NCI-H2107 (cell line): ENCODE measurements around the gene NRSN2.

ENCODE experiments used
- DNase-seq: peaks from one replicate; lab custom pipeline; 2025; lab: John Stamatoyannopoulos, UW

Gene NRSN2

GRCh38 chr20:346640-347316 is at the start of gene NRSN2:
Gene NRSN2, plus strand, starts transcription at chr20:347111. Its CDS starts 2,533 bp downstream, at chr20:349644.
- no peak for DNase-seq

GRCh38 chr20:297925-298775 is 48.8 kb upstream of the NRSN2 start:
- DNase-seq, result no peak

- DNase-seq, result no peak
Observed at GRCh38 chr20:298776-299391, 48.0 kb upstream of the NRSN2 start.

- DNase-seq, result no peak
Observed at GRCh38 chr20:300345-300990, 46.4 kb upstream of the NRSN2 start.

- no peak for DNase-seq
Observed at GRCh38 chr20:301886-302848, 44.7 kb upstream of the NRSN2 start.

- DNase-seq, result no peak
Observed at GRCh38 chr20:305745-306144, 41.2 kb upstream of the NRSN2 start.

- no peak for DNase-seq
Observed at GRCh38 chr20:308427-309038, 38.4 kb upstream of the NRSN2 start.

GRCh38 chr20:309306-309840 is 37.5 kb upstream of the NRSN2 start:
- no peak for DNase-seq

- peak; percentile 88 for DNase-seq
Observed at GRCh38 chr20:309841-310644, 36.9 kb upstream of the NRSN2 start.

GRCh38 chr20:310645-311044 is 36.3 kb upstream of the NRSN2 start:
- no peak for DNase-seq

- DNase-seq, result no peak
Observed at GRCh38 chr20:311609-312008, 35.3 kb upstream of the NRSN2 start.

GRCh38 chr20:312067-312466 is 34.8 kb upstream of the NRSN2 start:
- DNase-seq, result no peak

GRCh38 chr20:312866-313265 is 34.0 kb upstream of the NRSN2 start:
- DNase-seq, result no peak

- no peak for DNase-seq
Observed at GRCh38 chr20:313402-313801, 33.5 kb upstream of the NRSN2 start.

GRCh38 chr20:313948-314347 is 33.0 kb upstream of the NRSN2 start:
- no peak for DNase-seq

GRCh38 chr20:316316-317068 is 30.4 kb upstream of the NRSN2 start:
- no peak for DNase-seq

GRCh38 chr20:324177-325044 is 22.5 kb upstream of the NRSN2 start:
- DNase-seq, result peak; percentile 30
